Urinary bladder (tissue), 4 donors: ENCODE data around the gene RAB27B. TPM values are rescaled to one million over a fixed set of nuclear protein-coding genes. Genes with fewer than 3 reads are reported as not detected.

Source experiments
- DNase-seq: peaks from one replicate; pipeline ENCODE4 v3.0.0-alpha.2; 2015; ENCODE audit errors: extremely low spot score
- H3K27ac ChIP-seq: one replicate; pipeline ENCODE4 v1.5.1; 2013; ENCODE audit warnings: low read depth, mild to moderate bottlenecking, moderate library complexity
- H3K36me3 ChIP-seq: one replicate; pipeline ENCODE4 v1.6.1; 2013; ENCODE audit warnings: mild to moderate bottlenecking, moderate library complexity; ENCODE audit not compliant: insufficient read depth
- H3K4me1 ChIP-seq: one replicate; pipeline ENCODE4 v1.6.1; 2013; ENCODE audit warnings: mild to moderate bottlenecking, moderate library complexity; ENCODE audit not compliant: insufficient read depth
- H3K4me3 ChIP-seq: one replicate; pipeline ENCODE4 v1.5.1; 2013; ENCODE audit warnings: low read depth, low read length
- whole genome bisulfite sequencing: extraction: QIAGEN DNeasy Blood & Tissue Kit; methylation state at CpG from one replicate; pipeline ENCODE4 v1.1.7; 2013; 5-methylcytosine and 5-hydroxymethylcytosine counted together
- polyA plus RNA-seq: library from polyadenylated mRNA; stranded (reverse); fragments of 200-250 nt; gene quantifications from one replicate; pipeline ENCODE4 v1.2.3, GENCODE V29; 2013
- total RNA-seq: library from RNA; depleted of rRNA; stranded (reverse); fragments of >200 nt; gene quantifications from one replicate; pipeline ENCODE4 v1.2.3, GENCODE V29; 2014
- donor health status: healthy with polysubstance abuse.
- donor health status: healthy.

The RAB27B gene
- total and polyA plus RNA-seq, 2 donors, result 0.90 to 19.8 TPM

DNA sequence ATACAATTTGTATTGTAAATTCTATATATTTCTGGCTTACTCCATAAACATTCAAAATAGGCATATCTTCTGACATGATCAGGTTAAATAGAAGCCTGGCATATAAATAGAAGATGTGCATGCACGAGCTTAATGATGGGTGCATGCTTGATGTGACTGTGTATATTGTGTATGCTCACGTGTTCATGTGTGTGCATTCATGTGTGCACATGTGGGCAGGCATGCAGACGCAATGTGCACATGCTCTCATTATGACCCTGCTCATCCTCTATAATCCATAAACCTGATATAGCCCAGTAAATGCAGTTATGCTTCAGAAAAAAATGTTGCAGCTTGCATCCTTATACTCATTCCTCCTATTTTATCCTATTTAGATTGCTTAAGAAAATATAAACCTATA, 29.2 kb downstream of the RAB27B start:
- H3K36me3 ChIP-seq, result no peaks in the 10 kb centered on the region
- H3K4me3 ChIP-seq, result no peak overlapping the region
- no peak overlapping the region for H3K27ac ChIP-seq
- no peak for DNase-seq
- no peaks in the 10 kb centered on the region for H3K4me1 ChIP-seq
- 82% methylated on average over 3 of the region's 3 CpGs for WGBS

DNA sequence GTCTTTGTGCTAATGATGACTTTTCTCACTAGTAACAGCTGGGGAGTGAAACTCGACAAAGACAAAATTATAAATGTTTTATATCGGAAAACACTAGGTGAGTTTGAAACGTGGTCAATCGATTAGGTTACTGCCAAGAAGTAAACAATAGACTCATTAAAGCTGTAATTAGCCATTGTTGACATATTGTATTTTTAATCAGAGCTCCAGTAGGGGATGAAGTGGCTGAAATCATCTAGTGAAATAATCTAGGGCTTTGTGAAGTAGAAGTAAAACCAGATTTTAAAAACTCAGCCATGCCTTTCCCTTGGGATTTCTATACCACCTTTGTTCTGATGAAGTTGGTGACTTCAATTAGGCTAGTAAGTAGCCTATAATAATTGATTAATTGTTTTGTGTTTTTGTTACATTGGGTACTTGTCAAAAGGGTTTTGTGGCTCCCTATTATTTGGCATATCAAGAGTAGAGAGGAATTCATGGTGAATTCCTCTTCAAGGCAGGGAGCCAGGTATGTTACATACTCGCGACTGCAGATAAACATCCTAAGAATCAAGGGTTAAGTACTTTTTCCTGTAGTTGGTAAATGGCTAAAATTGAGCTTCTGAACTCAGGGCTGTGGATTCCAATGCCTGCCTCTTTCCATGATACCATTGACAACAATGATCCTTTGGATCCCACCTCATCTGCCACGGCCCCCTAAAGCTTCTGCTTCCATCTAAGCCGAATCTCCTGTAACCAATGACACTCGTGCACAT, 31.6 kb downstream of the RAB27B start:
- no peaks in the 10 kb centered on the region for H3K36me3 ChIP-seq
- H3K4me1 ChIP-seq, result no peaks in the 10 kb centered on the region
- H3K27ac ChIP-seq, result no peak overlapping the region
- no peak overlapping the region for H3K4me3 ChIP-seq
- 72% methylated on average over 9 of the region's 9 CpGs for WGBS
- DNase-seq, result no peak

DNA sequence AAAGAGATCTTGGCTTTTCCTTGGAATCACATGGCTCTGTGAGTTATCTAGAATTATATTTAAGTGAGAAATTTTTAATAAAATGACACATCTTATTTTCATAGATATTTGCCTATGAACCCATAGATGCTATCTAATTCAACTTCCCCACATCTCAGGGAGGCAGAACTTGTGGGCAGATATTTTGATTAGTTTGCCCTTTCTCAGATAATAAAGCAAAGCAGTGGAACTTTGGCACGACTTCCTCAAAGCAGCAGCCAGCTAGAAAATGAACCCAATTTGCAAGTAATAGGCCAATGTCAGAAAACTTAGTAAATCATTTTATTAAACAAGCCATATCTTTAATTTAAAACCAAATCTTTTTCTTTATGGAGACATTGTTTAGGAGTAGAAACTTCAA, 32.7 kb downstream of the RAB27B start:
- Histone ChIP-seq H3K4me3 (no peak overlapping the region), H3K27ac (no peak overlapping the region), H3K36me3 (no peaks in the 10 kb centered on the region), H3K4me1 (no peaks in the 10 kb centered on the region)
- 51% methylated on average over 1 of the region's 1 CpG for WGBS
- DNase-seq, result no peak

DNA sequence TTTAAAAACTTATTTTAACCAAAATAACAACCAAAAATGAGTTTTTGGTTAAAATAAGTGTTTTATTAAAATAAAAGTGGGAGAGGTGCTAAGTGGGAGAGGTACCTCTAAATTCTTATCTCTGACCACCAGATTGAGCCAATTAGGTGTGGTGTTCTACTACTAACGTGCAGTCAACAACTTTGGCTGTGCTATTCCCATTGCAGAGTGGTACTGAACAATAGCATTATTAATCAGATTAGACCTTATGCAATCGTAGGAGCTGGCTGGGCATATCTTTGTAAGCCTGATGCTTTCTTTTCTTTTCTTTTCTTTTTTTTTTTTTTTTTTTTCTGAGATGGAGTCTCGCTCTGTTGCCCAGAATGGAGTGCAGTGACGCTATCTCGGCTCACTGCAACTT, 38.9 kb downstream of the RAB27B start:
- WGBS, result 94% methylated on average over 5 of the region's 5 CpGs

DNA sequence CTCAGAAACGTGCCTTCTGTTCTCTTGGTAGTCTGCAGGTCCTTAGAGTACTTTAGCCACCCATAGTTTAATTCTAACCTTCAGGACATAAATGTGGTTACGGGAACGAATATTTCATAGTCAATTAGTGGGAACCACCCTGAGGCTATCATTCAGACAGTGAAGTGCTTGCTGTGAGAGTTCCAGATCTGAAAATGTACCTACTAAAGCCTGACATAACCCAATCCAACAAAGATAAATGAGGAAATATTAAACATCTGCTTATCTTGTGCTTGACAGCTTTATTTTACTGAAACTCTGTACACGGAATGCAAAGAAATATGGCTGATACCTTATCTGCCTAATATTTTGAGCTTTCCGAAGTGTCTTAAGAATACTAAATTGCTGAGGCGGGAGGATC, 43.0 kb downstream of the RAB27B start:
- DNase-seq, result no peak
- Histone ChIP-seq H3K4me3 (no peak overlapping the region), H3K4me1 (no peaks in the 10 kb centered on the region), H3K36me3 (no peaks in the 10 kb centered on the region), H3K27ac (no peak overlapping the region)
- 48% methylated on average over 6 of the region's 6 CpGs for WGBS

More for the DNA sequence above, 38.9 kb downstream of the RAB27B start:
- no peak overlapping the region for H3K27ac ChIP-seq
- no peak overlapping the region for H3K4me3 ChIP-seq
- H3K4me1 ChIP-seq, result no peaks in the 10 kb centered on the region
- DNase-seq, result no peak
- H3K36me3 ChIP-seq, result no peaks in the 10 kb centered on the region

DNA sequence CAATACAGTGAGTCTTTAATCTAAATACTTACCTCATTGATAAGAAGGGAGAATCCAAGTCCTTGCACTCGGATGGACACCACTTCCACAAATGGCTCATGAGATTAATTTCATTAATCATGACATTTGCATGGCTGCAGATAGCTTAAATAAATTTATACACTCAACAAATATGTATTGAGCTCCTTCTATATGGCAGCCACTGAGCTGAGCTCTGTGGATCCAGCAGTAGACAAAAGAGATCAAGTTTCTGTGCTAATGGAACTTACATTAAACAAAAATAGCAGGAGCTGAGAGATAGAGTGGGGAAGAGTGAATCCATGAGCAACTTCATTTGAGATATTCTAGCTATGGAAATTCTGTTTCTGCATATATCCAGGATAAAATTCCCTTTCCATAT, 44.4 kb downstream of the RAB27B start:
- Histone ChIP-seq H3K4me1 (no peaks in the 10 kb centered on the region), H3K4me3 (no peak overlapping the region), H3K36me3 (no peaks in the 10 kb centered on the region), H3K27ac (no peak overlapping the region)
- WGBS, result 75% methylated on average over 1 of the region's 1 CpG
- no peak for DNase-seq

DNA sequence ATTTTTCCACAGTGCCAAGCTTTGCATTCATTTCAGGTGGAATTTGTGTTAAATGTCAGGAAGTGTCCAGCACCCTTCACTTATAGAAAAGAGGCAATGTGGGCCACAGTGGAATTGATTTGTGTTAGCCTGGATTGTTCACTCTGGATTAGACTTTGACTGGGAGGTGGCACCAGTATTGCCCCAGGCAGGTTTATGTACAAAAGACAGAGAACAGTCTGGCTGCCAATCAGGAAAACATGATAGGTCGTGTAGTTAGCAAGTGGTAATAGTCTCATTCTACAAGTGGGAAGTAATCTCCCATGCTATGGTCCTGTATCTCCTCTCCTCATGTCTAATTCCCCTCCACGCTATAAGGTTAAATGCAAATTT, 45.6 kb downstream of the RAB27B start:
- Histone ChIP-seq H3K4me1 (no peaks in the 10 kb centered on the region), H3K27ac (no peak overlapping the region), H3K36me3 (no peaks in the 10 kb centered on the region), H3K4me3 (no peak overlapping the region)
- 78% methylated on average over 2 of the region's 2 CpGs for whole genome bisulfite sequencing
- DNase-seq, result no peak

DNA sequence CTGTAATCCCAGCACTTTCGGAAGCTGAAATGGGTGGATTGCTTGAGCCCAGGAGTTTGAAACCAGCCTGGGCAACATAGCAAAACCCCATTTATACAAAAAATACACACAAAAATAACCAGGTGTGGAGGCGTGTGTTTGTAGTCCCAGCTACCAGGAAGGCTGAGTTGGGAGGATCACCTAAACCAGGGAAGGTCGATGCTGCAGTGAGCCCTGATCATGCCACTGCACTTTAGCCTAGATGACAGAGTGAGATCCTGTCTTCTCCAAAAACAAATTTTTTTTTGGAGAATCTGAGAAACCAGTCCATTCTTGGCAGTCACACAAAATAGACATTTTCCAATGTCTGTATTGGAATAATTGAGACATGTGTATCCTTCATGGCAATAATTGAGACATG, 46.8 kb downstream of the RAB27B start:
- WGBS, result 92% methylated on average over 3 of the region's 3 CpGs
- Histone ChIP-seq H3K4me3 (no peak overlapping the region), H3K27ac (no peak overlapping the region), H3K36me3 (no peaks in the 10 kb centered on the region), H3K4me1 (no peaks in the 10 kb centered on the region)
- DNase-seq, result no peak

DNA sequence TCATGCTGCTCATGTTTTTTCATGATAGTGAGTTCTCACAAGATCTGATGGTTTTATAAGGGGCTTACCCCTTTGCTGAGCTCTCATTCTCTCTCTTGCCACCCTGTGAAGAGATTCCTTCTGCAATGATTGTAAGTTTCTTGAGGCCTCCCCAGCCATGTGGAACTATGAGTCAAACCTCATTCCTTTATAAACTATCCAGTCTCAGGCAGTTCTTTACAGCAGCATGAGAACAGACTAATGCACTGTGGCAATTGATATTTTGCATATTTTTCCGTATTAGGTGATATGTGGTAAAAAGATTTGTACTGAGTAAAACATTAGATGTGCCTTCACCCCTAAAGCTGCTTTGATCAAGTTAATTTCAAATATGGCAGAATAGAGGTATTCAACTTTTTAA, 48.8 kb downstream of the RAB27B start:
- Histone ChIP-seq H3K27ac (no peak overlapping the region), H3K4me3 (no peak overlapping the region), H3K4me1 (no peaks in the 10 kb centered on the region), H3K36me3 (no peaks in the 10 kb centered on the region)
- no peak for DNase-seq
- 93% methylated on average over 1 of the region's 1 CpG for WGBS

DNA sequence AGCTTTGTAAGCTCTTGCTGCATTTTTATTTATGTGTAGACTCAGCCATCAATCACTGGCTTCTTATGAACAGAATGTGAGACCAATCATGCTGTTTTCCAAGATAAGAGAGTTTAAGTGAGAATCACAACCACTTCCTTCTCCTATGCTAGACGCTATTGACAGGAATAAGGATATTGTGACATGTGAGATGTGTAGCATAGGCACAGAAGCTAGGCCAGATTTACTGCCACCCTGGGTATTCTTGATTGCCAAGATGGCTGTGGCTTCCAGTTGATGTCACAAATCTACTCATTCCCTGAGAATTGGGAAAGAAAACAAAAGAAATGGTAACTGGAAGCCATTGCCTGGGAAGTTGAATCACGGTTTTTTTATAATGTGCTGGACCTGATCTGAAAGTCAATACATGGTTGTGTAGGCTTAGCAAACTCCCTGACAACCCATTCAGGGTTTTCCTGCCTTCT, 49.9 kb downstream of the RAB27B start:
- WGBS, result 79% methylated on average over 2 of the region's 2 CpGs
- DNase-seq, result no peak

DNA sequence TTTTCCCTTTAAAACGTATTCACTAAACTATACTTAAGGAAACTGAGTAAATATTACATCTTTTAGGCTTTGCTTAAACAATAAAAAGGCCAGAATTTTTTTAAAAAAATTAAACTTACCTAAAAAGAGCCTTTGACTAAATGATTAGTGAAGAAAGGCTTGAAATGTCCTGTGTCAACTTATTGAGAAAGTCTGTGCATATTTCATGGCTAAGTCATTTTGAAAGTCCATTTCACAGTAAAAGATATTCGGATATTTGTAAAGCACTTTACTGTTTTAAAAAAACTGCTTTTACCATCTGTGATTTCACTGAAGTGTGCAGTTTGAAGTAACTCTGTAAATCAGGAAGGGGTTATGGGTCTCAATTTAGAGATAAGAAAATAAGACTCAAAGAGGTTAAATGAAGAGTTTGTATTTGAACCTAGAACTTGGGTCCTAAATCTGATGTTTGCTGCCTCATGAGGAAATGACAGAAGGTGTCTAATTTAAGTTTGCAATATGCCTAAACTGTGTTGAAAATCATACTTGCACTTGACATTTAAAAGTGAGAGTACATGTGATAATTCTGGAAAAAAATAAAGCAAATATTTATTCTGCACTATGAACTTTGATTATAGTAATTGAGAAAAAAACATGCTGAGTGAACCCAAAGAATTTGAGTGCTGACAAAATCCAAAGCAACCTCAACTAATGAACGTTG, 50.5 kb downstream of the RAB27B start:
- H3K4me3 ChIP-seq, result no peak overlapping the region
- no peak for DNase-seq
- WGBS, result 58% methylated on average over 3 of the region's 3 CpGs

More for the DNA sequence above, 49.9 kb downstream of the RAB27B start:
- Histone ChIP-seq H3K27ac (no peak overlapping the region), H3K4me3 (no peak overlapping the region), H3K36me3 (no peaks in the 10 kb centered on the region), H3K4me1 (no peaks in the 10 kb centered on the region)

DNA sequence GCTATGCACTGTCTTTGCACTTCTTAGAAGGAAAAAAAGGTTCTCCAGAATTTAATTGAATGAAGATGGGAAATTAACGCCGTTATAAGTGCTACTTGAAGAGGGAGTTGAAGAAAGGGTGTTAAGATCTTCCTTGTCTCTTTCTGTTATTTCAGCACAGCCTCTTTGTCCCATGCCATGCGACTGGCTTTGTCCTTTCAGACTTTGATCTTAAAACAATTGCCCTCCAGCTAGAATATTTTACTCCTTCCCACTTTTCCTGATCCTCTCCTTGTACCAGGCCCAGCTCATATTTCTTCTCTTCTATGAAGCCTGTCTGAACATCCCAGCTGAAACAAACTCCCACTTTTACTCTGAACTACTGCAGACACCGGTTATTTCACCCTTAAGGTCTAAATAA, 51.4 kb downstream of the RAB27B start:
- 96% methylated on average over 4 of the region's 4 CpGs for WGBS
- Histone ChIP-seq H3K36me3 (no peaks in the 10 kb centered on the region), H3K27ac (no peak overlapping the region), H3K4me1 (no peaks in the 10 kb centered on the region), H3K4me3 (no peak overlapping the region)
- DNase-seq, result no peak

More for the DNA sequence above, 50.5 kb downstream of the RAB27B start:
- H3K36me3 ChIP-seq, result no peaks in the 10 kb centered on the region
- no peak overlapping the region for H3K27ac ChIP-seq
- no peaks in the 10 kb centered on the region for H3K4me1 ChIP-seq

DNA sequence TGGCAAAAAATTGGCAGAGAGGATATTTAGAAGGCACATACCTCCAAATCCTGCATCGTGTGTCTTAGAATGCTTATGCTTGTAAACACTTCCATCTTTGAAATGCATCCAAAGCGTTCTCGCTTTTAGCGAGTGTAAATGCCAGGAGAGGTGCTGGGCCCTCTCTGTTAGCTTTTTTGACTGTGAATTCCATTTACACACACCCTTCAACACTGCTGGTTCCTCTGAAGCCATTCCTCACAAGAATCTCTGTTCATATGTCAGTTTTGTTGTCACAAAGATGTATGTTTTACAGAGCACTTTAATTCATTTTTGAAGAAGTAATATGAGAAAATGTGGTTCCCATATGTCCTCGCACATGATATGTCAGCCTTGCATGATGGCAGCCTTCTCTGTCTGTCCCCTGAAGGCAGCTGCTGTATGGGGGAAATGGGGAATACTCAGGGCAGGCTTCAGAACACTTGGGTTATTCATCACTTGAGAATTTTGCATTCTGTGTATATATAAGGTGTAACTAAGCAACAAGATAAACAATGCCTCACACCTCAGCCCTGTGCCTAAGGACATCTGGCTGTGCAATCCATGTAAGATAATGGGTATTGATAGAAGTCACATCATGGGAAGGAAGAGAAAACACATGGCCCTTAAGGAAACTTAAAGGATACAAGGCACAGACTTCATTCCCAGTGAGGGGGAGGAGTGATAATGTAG, 52.3 kb downstream of the RAB27B start:
- H3K36me3 ChIP-seq, result no peaks in the 10 kb centered on the region
- 59% methylated on average over 5 of the region's 5 CpGs for WGBS
- H3K4me3 ChIP-seq, result no peak overlapping the region
- no peaks in the 10 kb centered on the region for H3K4me1 ChIP-seq
- H3K27ac ChIP-seq, result no peak overlapping the region
- no peak for DNase-seq
